ENCODE data around the gene CLN3.

Gene CLN3

GRCh38 chr16:28478506-28479180 lies 13.2 kb downstream of the CLN3 start:
- no peaks in the 10 kb centered on the region for H3K9me2 ChIP-seq (replicated peaks; ENCODE audit: low read depth, low read length)
- TF ChIP-seq CTCF (conservative IDR thresholded peaks at IDR 0.05; ENCODE audit: low read length) (no peak), EZH2phosphoT487 (IDR thresholded peaks at IDR 0.05; ENCODE audit: borderline replicate concordance) (no peak)
- H4K20me1 ChIP-seq (ENCODE audit: insufficient read depth, low read length, poor library complexity, severe bottlenecking): no peaks in the 10 kb centered on the region
- H3K79me2 ChIP-seq (ENCODE audit: insufficient read depth, low read length): no peaks in the 10 kb centered on the region
- H3F3A ChIP-seq (ENCODE audit: low read depth): no peaks in the 10 kb centered on the region
- H3K9me3 ChIP-seq (ENCODE audit: insufficient read depth, low read depth, low read length): no peaks in the 10 kb centered on the region
- peaks cover 48% of the 10 kb centered on the region; the same call in 1 of the 2 replicates for H3K36me3 ChIP-seq (ENCODE audit: insufficient read depth, low read length)
- no peaks in the 10 kb centered on the region for H3K4me1 ChIP-seq (ENCODE audit: insufficient read depth, low read length, poor library complexity, severe bottlenecking)
- no peak overlapping the region for H2AFZ ChIP-seq (ENCODE audit: low read length)
- no peaks in the 10 kb centered on the region for H3K27me3 ChIP-seq (ENCODE audit: insufficient read depth, low read length, poor library complexity, severe bottlenecking)
- no peak overlapping the region for H3K4me2 ChIP-seq (ENCODE audit: low read depth, low read length, poor library complexity, severe bottlenecking)
- no peak overlapping the region for H3K9ac ChIP-seq (ENCODE audit: low read depth, low read length, poor library complexity, severe bottlenecking)
- no peak overlapping the region for H3K4me3 ChIP-seq (ENCODE audit: low read length, poor library complexity, severe bottlenecking)

DNA sequence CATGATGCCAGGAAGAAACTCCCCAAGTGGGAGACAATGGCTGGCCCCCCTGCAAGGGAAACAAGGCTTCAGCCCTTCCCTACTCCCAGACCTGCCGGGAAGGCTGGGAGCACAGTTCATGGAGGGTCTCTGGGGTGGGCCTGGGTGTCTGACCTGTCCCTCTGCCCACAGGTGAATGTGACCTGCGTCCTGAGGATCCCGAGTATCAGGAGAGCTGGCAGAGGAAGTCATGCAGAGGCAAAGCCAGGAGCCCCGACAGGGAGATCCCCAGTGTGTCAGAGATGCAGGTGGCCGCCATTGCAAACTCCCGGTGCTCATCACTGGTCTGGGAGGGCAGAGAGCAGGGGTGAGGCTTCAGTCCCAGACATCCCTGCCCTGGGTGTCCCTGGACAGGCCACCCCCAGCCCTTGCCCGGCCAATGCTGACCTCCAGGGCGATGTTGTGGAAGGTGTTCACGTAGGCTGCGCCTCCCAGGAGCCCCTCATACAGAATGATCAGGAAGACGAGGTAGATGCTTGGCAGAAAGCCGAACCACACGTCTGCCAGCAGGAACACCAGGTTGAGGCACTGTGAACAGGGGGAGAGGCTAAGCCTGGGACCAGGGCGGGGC lies 14.5 kb downstream of the CLN3 start:
- H3K9me3 ChIP-seq (ENCODE audit: insufficient read depth, low read depth, low read length): no peaks in the 10 kb centered on the region
- no peak for TF ChIP-seq CTCF (conservative IDR thresholded peaks at IDR 0.05; ENCODE audit: low read length)
- TF ChIP-seq EZH2phosphoT487 (IDR thresholded peaks at IDR 0.05; ENCODE audit: borderline replicate concordance): no peak
- H3K36me3 ChIP-seq (ENCODE audit: insufficient read depth, low read length): peaks cover 44% of the 10 kb centered on the region; the same call in 1 of the 2 replicates

GRCh38 chr16:28475221-28475620 lies 16.7 kb downstream of the CLN3 start:
- Histone ChIP-seq H3F3A (ENCODE audit: low read depth) (no peaks in the 10 kb centered on the region), H3K4me3 (ENCODE audit: low read length, poor library complexity, severe bottlenecking) (no peak overlapping the region), H3K4me2 (ENCODE audit: low read depth, low read length, poor library complexity, severe bottlenecking) (no peak overlapping the region), H3K9ac (ENCODE audit: low read depth, low read length, poor library complexity, severe bottlenecking) (no peak overlapping the region), H3K9me3 (ENCODE audit: insufficient read depth, low read depth, low read length) (no peaks in the 10 kb centered on the region), H3K36me3 (ENCODE audit: insufficient read depth, low read length) (peaks cover 24% of the 10 kb centered on the region; the same call in 1 of the 2 replicates), H3K79me2 (ENCODE audit: insufficient read depth, low read length) (no peaks in the 10 kb centered on the region), H3K27me3 (ENCODE audit: insufficient read depth, low read length, poor library complexity, severe bottlenecking) (no peaks in the 10 kb centered on the region), H2AFZ (ENCODE audit: low read length) (no peak overlapping the region), H3K9me2 (replicated peaks; ENCODE audit: low read depth, low read length) (no peaks in the 10 kb centered on the region), H4K20me1 (ENCODE audit: insufficient read depth, low read length, poor library complexity, severe bottlenecking) (no peaks in the 10 kb centered on the region), H3K4me1 (ENCODE audit: insufficient read depth, low read length, poor library complexity, severe bottlenecking) (no peaks in the 10 kb centered on the region)
- no peak for TF ChIP-seq EZH2phosphoT487 (IDR thresholded peaks at IDR 0.05; ENCODE audit: borderline replicate concordance)
- TF ChIP-seq CTCF (conservative IDR thresholded peaks at IDR 0.05; ENCODE audit: low read length): no peak

More for the DNA sequence above, 14.5 kb downstream of the CLN3 start:
- Histone ChIP-seq H3K9me2 (replicated peaks; ENCODE audit: low read depth, low read length) (no peaks in the 10 kb centered on the region), H3K4me2 (ENCODE audit: low read depth, low read length, poor library complexity, severe bottlenecking) (no peak overlapping the region), H3K79me2 (ENCODE audit: insufficient read depth, low read length) (no peaks in the 10 kb centered on the region), H3K27me3 (ENCODE audit: insufficient read depth, low read length, poor library complexity, severe bottlenecking) (no peaks in the 10 kb centered on the region), H3K4me1 (ENCODE audit: insufficient read depth, low read length, poor library complexity, severe bottlenecking) (no peaks in the 10 kb centered on the region), H3K4me3 (ENCODE audit: low read length, poor library complexity, severe bottlenecking) (no peak overlapping the region), H2AFZ (ENCODE audit: low read length) (no peak overlapping the region), H4K20me1 (ENCODE audit: insufficient read depth, low read length, poor library complexity, severe bottlenecking) (no peaks in the 10 kb centered on the region), H3F3A (ENCODE audit: low read depth) (no peaks in the 10 kb centered on the region), H3K9ac (ENCODE audit: low read depth, low read length, poor library complexity, severe bottlenecking) (no peak overlapping the region)

All from Loucy (cell line).